GM20431 (cell line): ENCODE measurements around the gene UHMK1.
"Not testable (repeated sequence)": the region's sequence is repeated elsewhere in the genome, so short reads cannot be mapped to it uniquely, and the experiment has no call there.

Source experiments
- in situ Hi-C: fragments of 300-500 bp; cut with MseI, MboI; formaldehyde crosslinking; loops from one replicate; pipeline ENCODE4 v1.15.0; 2020; ENCODE audit warnings: low sequenced_read_pairs; ENCODE audit not compliant: unreplicated experiment

Gene UHMK1, protein sequence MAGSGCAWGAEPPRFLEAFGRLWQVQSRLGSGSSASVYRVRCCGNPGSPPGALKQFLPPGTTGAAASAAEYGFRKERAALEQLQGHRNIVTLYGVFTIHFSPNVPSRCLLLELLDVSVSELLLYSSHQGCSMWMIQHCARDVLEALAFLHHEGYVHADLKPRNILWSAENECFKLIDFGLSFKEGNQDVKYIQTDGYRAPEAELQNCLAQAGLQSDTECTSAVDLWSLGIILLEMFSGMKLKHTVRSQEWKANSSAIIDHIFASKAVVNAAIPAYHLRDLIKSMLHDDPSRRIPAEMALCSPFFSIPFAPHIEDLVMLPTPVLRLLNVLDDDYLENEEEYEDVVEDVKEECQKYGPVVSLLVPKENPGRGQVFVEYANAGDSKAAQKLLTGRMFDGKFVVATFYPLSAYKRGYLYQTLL

DNA sequence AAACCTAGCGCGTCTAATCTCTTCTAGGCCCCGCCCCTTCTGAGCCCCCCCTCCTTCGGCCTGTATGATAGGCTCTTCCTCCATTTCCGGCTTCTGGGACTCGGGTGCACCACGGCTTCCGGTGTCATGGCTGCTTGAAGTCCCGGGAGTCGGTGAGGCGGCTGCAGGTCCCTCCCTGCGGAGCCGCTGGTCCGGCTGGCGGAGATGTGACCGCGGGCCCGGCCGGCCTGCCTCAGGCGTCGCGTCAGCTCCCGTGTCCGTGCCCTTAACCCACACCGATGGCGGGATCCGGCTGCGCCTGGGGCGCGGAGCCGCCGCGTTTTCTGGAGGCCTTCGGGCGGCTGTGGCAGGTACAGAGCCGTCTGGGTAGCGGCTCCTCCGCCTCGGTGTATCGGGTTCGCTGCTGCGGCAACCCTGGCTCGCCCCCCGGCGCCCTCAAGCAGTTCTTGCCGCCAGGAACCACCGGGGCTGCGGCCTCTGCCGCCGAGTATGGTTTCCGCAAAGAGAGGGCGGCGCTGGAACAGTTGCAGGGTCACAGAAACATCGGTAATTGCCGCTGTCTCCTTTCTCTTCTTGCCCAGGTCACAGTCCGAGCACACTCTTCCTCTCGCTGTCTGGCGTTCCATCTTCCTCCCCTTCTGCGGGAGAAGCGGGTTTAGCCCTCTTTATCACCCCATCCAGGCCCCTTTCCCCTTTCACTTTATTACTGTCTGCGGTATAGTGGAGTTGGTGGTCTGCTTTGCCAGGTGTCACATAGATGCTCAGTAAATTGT, at the start of gene UHMK1:
UHMK1 (plus strand) TSS at position 96 of the 773 bp plus-strand sequence; CDS start at position 279, 183 bp downstream.
- in situ Hi-C loops: no loop called here

DNA sequence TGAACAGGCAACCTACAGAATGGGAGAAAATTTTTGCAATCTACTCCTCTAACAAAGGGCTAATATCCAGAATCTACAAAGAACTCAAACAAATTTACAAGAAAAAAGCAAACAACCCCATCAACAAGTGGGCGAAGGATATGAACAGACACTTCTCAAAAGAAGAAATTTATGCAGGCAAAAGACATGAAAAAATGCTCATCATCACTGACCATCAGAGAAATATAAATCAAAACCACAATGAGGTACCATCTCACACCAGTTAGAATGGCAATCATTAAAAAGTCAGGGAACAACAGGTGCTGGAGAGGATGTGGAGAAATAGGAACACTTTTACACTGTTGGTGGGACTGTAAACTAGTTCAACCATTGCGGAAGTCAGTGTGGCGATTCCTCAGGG, 43.3 kb upstream of the UHMK1 start:
- in situ Hi-C loops: not testable (repeated sequence)

DNA sequence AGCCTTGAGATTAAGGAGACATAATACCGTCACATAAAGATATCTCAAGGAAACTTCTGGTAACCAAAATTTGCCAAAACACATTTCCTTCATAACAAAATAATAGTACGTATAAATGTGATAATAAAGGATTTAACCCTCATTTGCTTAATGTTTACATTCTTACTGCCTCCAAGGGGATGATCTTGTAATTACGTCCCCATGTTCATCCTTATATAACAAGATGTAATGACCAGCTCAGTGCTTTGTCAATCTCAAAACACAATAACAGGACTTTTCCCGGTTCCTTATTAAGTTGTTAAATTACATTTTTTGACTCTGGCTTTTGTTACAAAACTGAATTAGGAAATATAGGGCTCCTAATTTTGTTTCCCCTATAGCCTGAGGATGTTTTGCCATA, 41.3 kb upstream of the UHMK1 start:
- in situ Hi-C loops: no loop called here

DNA sequence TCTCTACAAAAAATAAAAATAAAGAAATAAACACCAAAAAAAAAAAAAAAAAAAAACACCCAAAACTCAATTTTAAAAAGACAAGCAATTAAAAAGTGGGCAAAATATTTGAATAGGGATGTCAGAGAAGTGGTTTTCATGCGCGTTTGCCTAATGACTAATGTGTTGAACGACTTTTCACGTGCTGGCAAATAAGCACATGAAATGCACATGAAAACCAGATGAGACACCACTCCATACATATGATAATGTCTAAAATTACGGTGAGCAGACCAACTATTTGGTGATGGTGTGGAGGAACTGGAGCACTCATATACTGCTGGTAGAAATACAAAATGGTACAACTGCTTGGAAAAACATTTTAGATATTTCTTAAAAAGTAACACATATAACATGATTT, 39.4 kb upstream of the UHMK1 start:
- in situ Hi-C loops: no loop called here

DNA sequence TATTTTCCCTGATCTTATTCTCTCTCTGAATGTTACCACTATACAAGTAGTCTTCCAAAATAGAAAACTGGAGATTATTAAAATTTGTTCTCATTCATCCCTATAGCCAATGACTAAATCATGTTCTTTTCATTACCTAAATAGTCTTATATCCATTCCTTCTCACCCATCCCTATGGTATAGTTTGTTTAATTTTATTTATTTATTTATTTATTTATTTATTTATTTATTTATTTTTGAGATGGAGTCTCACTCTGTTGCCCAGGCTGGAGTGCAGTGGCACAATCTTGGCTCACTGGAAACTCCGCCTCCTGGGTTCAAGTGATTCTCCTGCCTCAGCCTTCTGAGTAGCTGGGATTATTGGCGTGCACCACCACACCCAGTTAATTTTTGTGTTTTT, 35.2 kb upstream of the UHMK1 start:
- in situ Hi-C loops: not testable (repeated sequence)

DNA sequence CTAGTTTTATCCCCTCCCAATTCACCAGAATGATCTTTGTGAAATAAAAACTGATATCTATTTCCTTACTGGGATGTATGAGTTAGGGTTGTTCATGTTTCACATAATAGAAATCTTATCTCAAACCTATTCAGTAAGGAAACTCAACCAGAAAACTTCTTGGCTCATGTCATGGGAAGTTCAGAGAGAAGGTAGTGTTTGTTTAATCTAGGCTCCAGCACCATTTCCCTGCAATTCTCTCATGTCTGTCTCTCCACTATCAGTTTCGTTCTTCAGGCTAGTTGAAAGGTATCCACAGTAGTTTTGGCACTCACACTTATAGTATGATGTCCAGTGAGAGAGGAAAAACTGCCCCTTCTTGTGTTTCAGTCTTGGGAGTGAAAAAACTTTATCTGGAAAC, 34.6 kb upstream of the UHMK1 start:
- in situ Hi-C loops: no loop called here

DNA sequence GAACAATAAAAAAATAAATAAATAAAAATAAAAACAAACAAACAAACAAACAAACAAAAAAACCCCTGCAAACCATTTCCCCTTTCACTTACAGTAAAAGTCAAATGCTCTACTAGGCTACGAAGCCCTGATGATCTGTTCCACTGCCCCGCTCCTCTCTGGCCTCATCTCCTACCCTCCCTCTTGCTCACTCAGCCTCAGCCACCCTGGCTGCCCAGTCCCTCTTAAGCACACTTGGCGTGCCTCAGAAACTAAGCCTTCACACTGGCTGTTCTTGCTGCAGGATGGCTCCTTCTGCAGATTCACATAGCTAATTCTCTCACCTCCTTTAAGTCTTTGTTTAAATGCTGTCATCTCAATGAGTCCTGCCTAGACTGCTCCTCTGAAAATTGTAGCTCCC, 30.8 kb upstream of the UHMK1 start:
- in situ Hi-C loops: no loop called here

DNA sequence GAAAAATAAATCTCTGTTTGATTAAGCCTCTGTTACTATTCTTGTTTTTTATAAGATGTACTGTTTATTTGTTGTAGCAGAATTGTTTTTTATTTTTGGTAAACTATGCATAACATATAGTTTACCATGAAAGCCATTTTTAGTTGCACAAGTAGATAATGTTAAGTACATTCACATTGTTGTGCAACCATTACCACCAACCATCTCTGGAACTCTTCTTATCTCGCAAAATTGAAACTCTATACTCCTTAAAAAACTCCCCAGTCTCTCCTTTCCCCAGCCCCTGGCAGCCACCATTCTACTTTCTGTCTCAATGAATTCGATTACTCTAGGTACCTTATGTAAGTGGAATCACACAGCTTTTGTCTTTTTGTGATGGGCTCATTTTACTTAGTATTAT, 27.4 kb upstream of the UHMK1 start:
- in situ Hi-C loops: no loop called here

DNA sequence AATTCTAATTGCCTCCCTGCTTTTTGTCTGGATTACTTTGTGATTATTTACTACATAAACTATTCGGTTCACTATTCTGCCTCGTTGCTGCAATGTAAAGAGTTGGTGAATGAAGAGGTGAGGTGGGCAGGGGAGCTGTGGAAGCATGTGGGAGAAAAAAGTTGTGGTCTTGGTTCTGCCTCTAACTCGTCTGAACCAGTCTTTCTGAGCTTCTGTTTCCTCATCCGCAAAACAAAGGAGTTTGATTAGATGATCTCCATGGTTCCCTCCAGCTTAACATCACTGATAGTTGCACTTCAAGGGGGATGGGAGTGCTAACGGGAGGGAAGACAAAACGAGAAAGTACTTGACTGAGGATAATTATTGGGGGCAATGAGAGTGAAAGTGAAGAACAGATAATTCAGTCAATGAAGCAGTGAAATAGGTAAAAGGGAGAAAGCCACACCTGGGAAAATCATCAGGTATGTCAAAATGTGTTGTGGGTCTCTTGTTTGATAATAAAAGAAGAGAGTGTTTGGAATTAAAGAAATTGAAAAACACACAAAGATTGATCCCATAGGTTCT, 26.2 kb upstream of the UHMK1 start:
- in situ Hi-C loops: no loop called here

DNA sequence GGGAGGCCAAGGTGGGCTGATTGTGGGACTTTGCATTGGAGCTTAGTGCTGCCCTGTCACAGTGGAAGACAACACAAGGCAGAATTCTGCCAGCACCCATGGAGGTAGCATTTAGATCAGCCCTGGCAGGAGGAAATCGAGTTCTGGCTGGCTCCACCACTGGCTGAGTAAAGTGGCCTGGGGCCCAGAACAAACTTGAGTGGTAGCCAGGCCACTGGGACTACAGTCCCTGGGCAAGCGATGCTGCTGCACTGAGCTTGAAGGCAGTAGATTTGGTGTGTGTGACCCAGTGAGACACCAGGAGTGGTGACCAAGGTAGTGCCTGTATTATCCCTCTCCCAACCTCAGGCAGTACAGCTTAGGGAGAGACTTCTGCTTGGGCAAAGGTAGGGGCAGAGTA, 22.5 kb upstream of the UHMK1 start:
- in situ Hi-C loops: no loop called here

DNA sequence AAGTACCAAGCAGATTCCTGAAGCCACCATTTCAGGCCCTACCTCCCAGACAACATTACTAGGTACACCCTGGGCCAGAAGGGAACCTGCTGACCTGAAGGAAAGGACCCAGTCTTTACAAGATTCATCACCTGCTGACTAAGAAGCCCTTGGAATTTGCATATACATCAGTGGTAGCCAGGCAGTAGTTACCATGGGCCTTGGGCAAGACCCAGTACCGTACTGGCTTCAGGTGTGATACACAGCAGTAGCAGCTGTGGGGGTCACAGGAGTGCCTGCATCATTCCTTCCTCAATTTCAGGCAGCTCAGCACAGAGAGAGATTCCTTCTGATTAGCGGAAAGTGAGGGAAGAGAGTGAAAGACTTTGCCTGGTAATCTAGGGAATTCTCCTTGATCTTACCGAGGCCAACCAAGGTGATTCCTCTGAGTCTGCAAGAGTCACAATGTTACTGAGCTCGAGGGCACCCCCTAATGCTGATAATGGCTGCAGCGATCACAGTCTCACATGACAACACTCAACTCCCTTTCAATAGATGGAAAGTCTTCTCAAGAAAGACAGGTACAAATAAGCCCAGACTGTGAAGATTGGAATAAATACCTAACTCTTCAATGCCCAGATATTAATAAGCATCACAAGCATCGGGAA, 22.0 kb upstream of the UHMK1 start:
- in situ Hi-C loops: no loop called here

DNA sequence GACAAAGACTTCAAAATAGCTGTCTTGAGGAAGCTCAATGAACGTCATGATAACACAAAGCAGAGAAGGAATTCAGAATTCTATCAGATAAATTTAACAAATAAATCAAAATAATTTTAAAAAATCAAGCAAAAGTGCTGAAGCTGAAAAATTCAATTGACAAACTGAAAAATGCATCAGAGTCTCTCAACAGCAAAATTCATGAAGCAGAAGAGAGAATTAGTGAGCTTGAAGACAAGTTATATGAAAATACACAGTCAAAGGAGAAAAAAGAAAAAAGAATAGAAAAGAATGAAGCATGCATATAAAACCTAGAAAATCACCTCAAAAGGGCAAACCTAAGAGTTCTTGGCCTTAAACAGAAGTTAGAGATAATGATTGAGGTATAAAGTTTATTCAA, 21.0 kb upstream of the UHMK1 start:
- in situ Hi-C loops: no loop called here

DNA sequence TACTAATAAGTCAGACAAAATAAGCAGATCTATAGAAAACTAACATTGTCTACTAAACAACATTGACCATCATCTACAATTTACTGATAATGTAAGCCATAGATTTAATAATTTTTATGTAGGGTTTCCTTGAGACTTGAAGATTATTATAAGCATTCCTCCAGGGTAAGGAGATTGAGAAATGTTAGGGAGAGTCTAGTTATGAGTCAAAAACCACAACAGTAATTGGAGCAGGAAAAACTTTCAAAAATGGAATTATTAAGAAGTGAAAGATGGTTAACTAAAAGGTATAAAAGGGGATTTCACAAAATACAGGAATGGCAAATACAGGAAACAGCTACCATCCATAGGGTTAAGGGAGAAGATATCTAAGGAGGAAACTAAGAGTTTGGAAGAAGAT, 12.4 kb upstream of the UHMK1 start:
- in situ Hi-C loops: no loop called here

DNA sequence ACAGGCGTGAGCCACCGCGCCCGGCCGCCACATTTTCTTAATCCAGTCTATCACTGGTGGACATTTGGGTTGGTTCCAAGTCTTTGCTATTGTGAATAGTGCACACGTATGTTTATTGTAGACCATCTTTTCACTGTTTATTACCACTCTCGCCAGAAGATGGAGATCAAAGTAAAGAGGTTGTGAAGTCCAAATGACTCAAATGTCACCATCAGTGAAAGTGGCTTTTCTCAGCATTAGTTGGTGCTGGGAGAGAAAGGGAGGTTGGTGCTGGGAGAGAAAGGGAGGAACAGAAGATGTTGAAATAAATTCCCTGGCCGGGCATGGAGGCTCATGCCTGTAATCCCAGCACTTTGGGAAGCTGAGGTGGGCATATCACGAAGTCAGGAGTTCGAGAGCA, 10.4 kb upstream of the UHMK1 start:
- in situ Hi-C loops: no loop called here

DNA sequence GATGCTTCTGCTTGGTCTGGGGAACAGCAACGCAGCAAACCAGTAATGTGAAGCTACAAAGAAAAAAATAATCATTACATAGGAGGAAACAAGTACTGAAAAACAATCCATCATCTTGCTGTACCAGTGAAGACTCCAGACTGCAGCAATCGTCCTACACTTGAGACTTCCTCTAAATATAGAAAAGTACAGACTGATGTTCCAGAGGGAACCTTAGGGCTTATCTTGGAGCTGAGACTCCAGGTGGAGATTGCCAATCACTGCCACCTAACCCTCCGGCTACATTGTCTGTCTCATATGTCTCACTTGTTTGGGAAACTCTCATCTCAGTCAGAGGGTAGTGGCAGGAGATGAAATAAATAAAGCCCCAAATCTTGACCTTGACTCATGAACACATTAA, 9.4 kb upstream of the UHMK1 start:
- in situ Hi-C loops: no loop called here

DNA sequence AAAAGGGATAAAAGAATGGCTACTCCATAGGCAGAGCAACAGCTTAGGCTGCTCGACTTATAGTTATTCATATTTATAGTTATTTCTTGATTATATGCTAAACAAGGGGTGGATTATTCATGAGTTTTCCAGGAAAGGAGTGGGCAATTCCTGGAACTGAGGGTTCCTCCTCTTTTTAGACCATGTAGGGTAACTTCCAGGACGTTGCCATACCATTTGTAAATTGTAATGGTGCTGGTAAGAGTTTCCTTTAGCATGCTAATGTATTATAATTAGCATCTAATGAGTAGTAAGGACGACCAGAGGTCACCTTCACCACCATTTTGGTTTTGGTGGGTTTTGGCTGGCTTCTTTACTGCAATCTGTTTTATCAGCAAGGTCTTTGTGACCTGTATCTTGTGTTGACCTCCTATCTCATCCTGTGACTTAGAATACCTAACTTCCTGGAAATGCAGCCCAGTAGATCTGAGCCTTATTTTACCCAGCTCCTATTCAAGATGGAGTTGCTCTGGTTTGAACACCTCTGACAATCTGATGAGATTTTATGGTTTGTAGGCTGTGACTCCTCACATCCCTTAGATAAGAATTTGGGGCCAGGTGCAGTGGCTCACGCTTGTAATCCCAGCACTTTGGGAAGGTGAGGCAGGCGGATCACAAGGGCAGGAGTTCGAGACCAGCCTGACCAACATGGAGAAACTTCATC, 1.9 kb upstream of the UHMK1 start:
- in situ Hi-C loops: not testable (repeated sequence)

DNA sequence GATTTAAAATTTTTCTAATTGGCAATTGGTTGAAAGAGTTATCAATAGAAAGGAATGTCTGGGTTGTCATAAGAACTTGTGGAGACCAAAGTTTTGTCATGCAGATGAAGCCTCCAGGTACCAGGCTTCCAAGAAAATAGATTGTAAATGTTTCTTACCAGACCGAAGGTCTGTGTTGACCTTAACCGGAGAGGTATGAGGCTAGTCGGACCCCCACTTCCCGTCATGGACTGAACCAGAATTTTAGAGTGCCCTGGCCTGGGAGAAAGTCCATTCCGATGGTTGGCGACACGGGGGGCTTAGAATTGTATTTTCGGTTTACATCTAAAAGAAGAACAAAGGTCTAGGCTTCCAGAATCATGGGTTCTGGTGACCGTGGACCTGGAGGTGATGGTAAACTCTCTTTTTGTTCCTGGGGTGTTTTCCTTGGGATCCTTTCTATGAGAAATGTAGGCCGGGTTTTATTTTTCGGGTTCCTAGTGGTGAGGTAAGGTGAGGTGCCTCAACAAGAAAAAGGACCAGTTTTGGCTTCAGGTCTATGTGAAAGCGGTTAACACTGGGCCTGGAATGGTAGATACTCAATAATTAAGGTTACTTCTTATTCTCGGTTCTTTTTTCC, 405 bp upstream of the UHMK1 start:
- in situ Hi-C loops: no loop called here

DNA sequence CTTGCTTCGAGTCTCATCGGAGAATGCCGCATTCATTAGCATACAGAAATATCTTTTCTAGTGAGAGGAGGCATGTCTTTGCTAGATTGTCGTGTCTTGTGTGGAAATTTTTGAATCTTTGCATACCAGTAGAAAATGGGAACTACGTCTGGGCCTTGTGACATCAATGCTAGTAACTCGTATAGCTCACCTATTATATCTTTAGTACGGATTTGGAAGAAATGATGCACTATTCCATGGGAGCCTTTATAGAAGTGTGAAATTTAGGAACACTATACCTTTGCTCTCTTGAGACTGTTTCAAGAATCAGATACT, 835 bp downstream of the UHMK1 start:
- in situ Hi-C loops: no loop called here

DNA sequence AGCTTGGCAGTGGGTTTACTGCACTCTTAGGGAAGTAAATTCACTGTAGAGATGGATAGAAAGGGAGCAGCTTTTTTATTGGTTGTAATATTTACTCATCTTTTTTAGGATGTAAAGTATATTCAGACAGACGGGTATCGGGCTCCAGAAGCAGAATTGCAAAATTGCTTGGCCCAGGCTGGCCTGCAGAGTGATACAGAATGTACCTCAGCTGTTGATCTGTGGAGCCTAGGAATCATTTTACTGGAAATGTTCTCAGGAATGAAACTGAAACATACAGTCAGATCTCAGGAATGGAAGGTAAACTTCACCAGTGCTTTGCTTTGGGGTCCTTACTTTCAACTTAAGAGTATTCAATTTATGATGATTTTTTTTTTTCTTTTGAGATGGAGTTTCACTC, 3.2 kb downstream of the UHMK1 start:
- in situ Hi-C loops: no loop called here

DNA sequence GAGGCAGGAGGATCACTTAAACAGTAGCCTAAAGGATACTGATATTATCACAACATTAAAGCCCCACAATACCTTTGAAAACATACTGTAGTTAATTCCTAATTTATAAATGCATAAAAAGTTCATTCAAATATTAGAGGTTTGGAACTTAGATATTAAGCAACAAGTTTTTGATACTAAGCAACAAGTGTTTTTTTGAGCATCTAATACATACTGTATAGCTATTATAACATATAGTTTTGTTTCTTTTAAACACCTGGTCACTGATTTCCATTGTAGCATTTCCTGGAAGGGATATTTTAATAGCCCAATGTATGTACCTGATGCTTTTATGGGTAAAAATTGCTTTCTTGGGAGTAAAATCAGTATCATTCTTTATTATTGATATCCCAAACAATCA, 4.5 kb downstream of the UHMK1 start:
- in situ Hi-C loops: no loop called here
